Nephron progenitor cell (in vitro differentiated cells): ENCODE measurements around the gene TPM3.
"Not testable (repeated sequence)": the region's sequence is repeated elsewhere in the genome, so short reads cannot be mapped to it uniquely, and the experiment has no call there.

Experiments
- DNase-seq: peaks from one replicate; pipeline ENCODE4 v3.0.0; 2021
- H3K27ac Mint-ChIP-seq: 2 replicates; pipeline ENCODE4 v1.8.0; 2021; ENCODE audit warnings: mild to moderate bottlenecking, moderate library complexity, mixed read lengths
- H3K27me3 Mint-ChIP-seq: 2 replicates; pipeline ENCODE4 v1.8.0; 2021; ENCODE audit warnings: mild to moderate bottlenecking, low read depth, mixed read lengths; ENCODE audit not compliant: poor library complexity
- H3K36me3 Mint-ChIP-seq: 2 replicates; pipeline ENCODE4 v1.8.0; 2021; ENCODE audit warnings: low read depth, mixed read lengths
- H3K4me1 Mint-ChIP-seq: 2 replicates; pipeline ENCODE4 v1.8.0; 2021; ENCODE audit warnings: mixed read lengths
- H3K4me3 Mint-ChIP-seq: 2 replicates; pipeline ENCODE4 v1.8.0; 2021; ENCODE audit warnings: mild to moderate bottlenecking, moderate library complexity, mixed read lengths
- H3K9me3 Mint-ChIP-seq: 2 replicates; pipeline ENCODE4 v1.8.0; 2021; ENCODE audit warnings: mild to moderate bottlenecking, moderate library complexity, mixed read lengths
- CTCF ChIP-seq: fragments of 200-600 bp; sonication (generic); IDR thresholded peaks from 2 replicates; pipeline ENCODE4 v1.5.0; 2021; ENCODE audit warnings: antibody characterized with exemption

TPM3 gene

GRCh38 chr1:154145986-154146385 is 45.9 kb downstream of the TPM3 start:
- Mint-ChIP-seq H3K4me1 (no peaks in the 10 kb centered on the region), H3K36me3 (no peaks in the 10 kb centered on the region), H3K27ac (no peak overlapping the region), H3K4me3 (no peak overlapping the region), H3K9me3 (no peaks in the 10 kb centered on the region), H3K27me3 (no peaks in the 10 kb centered on the region)
- DNase-seq, result no peak
- peak; percentile 24 for TF ChIP-seq CTCF

GRCh38 chr1:154142358-154142757 is 49.5 kb downstream of the TPM3 start:
- Mint-ChIP-seq H3K9me3 (no peaks in the 10 kb centered on the region), H3K4me1 (no peaks in the 10 kb centered on the region), H3K27me3 (peaks cover 3% of the 10 kb centered on the region), H3K4me3 (no peak overlapping the region), H3K27ac (no peak overlapping the region), H3K36me3 (no peaks in the 10 kb centered on the region)
- TF ChIP-seq CTCF, result no peak
- DNase-seq, result no peak

GRCh38 chr1:154141240-154141639 is 50.7 kb downstream of the TPM3 start:
- no peak for DNase-seq
- no peaks in the 10 kb centered on the region for H3K9me3 Mint-ChIP-seq

GRCh38 chr1:154137888-154138287 is 54.0 kb downstream of the TPM3 start:
- TF ChIP-seq CTCF, result no peak
- DNase-seq, result no peak
- no peak overlapping the region for H3K27ac Mint-ChIP-seq
- H3K4me1 Mint-ChIP-seq, result no peaks in the 10 kb centered on the region
- H3K27me3 Mint-ChIP-seq, result peaks cover 3% of the 10 kb centered on the region
- no peaks in the 10 kb centered on the region for H3K36me3 Mint-ChIP-seq
- H3K4me3 Mint-ChIP-seq, result no peak overlapping the region
- no peaks in the 10 kb centered on the region for H3K9me3 Mint-ChIP-seq

More at GRCh38 chr1:154141240-154141639, 50.7 kb downstream of the TPM3 start:
- TF ChIP-seq CTCF, result no peak
- Mint-ChIP-seq H3K4me3 (no peak overlapping the region), H3K4me1 (no peaks in the 10 kb centered on the region), H3K27me3 (peaks cover 3% of the 10 kb centered on the region), H3K27ac (no peak overlapping the region), H3K36me3 (no peaks in the 10 kb centered on the region)

GRCh38 chr1:154133256-154133655 is 58.6 kb downstream of the TPM3 start:
- no peak for TF ChIP-seq CTCF
- Mint-ChIP-seq H3K4me1 (no peaks in the 10 kb centered on the region), H3K27me3 (no peaks in the 10 kb centered on the region), H3K36me3 (no peaks in the 10 kb centered on the region), H3K27ac (no peak overlapping the region), H3K4me3 (no peak overlapping the region), H3K9me3 (no peaks in the 10 kb centered on the region)
- no peak for DNase-seq

- H3K36me3 Mint-ChIP-seq, result no peaks in the 10 kb centered on the region
- no peak for DNase-seq
- H3K27me3 Mint-ChIP-seq, result peaks cover 5% of the 10 kb centered on the region
- no peaks in the 10 kb centered on the region for H3K9me3 Mint-ChIP-seq
- no peak for TF ChIP-seq CTCF
- no peak overlapping the region for H3K4me3 Mint-ChIP-seq
- H3K27ac Mint-ChIP-seq, result no peak overlapping the region
- H3K4me1 Mint-ChIP-seq, result no peaks in the 10 kb centered on the region
Measured at GRCh38 chr1:154129391-154129970, 62.4 kb downstream of the TPM3 start.

- not testable (repeated sequence) for H3K4me1 Mint-ChIP-seq, DNase-seq, H3K36me3 Mint-ChIP-seq, H3K4me3 Mint-ChIP-seq, H3K27ac Mint-ChIP-seq, H3K9me3 Mint-ChIP-seq
- H3K27me3 Mint-ChIP-seq, result peaks cover 17% of the 10 kb centered on the region
Measured at GRCh38 chr1:154123205-154123604, 68.7 kb downstream of the TPM3 start.
